Measurements from ENCODE around the gene CFAP410.

DNA sequence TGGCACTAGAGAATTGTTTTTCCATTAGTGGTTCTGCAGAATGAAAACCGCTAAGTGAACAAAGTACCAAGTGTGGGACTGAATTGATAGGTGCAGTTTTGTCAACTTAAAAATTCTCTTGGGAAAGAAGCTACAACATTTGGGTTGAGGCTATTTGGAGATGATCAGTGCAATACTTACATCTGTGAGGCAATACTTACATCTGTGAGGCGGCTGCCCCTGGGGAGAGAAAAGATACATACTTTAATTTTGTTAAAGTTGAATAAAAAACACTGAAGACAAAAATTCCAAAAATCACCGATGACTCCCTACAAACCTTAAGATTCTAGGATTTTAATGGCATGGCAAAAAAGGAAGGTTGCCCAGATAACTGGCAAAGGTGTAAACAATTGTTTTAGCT lies 1.7 kb downstream of the CFAP410 start:
- TF ChIP-seq EZH2 (IDR thresholded peaks at IDR 0.05; ENCODE audit: insufficient read depth, poor library complexity, severe bottlenecking) (no peak), EZH2phosphoT487 (IDR thresholded peaks at IDR 0.05; ENCODE audit: insufficient read depth, low read depth) (no peak)
